Neutrophil (primary cell): Measurements from ENCODE around the gene EIF4A3.

Experiments used
- H3K27ac ChIP-seq: fragments of 200-600 bp; sonication (generic); 2 replicates; pipeline ENCODE4 v1.5.1; 2016; ENCODE audit warnings: mild to moderate bottlenecking, moderate library complexity
- H3K27me3 ChIP-seq: fragments of 200-600 bp; sonication (generic); 2 replicates; pipeline ENCODE4 v1.6.0; 2016; ENCODE audit warnings: mild to moderate bottlenecking
- H3K36me3 ChIP-seq: fragments of 200-600 bp; sonication (generic); 2 replicates; pipeline ENCODE4 v1.5.1; 2017
- H3K4me1 ChIP-seq, 2 experiments: fragments of 200-600 bp in 1 of 2; sonication (generic) in 1 of 2; 1 replicate in 1 of 2; 2 replicates in 1 of 2; pipeline versions ENCODE4 v1.5.1 to v1.6.1; 2013 to 2016; ENCODE audit warnings: low read depth in 1 of 2, low read length in 1 of 2, mild to moderate bottlenecking in 1 of 2, moderate library complexity in 1 of 2; ENCODE audit not compliant: control insufficient read depth in 1 of 2, insufficient read depth in 1 of 2
- H3K4me3 ChIP-seq, 2 experiments: fragments of 200-600 bp in 1 of 2; sonication (generic) in 1 of 2; 1 replicate in 1 of 2; 2 replicates in 1 of 2; pipeline ENCODE4 v1.5.1; 2013 to 2016; ENCODE audit warnings: low read depth in 1 of 2, low read length in 1 of 2, mild to moderate bottlenecking in 1 of 2, moderate library complexity in 1 of 2
- H3K9me3 ChIP-seq: fragments of 200-600 bp; sonication (generic); 2 replicates; pipeline ENCODE4 v1.5.1; 2016
- CTCF ChIP-seq: fragments of 200-600 bp; sonication (generic); IDR thresholded peaks from 2 replicates; pipeline ENCODE4 v1.5.1; 2016; ENCODE audit warnings: antibody characterized with exemption

EIF4A3 gene

DNA sequence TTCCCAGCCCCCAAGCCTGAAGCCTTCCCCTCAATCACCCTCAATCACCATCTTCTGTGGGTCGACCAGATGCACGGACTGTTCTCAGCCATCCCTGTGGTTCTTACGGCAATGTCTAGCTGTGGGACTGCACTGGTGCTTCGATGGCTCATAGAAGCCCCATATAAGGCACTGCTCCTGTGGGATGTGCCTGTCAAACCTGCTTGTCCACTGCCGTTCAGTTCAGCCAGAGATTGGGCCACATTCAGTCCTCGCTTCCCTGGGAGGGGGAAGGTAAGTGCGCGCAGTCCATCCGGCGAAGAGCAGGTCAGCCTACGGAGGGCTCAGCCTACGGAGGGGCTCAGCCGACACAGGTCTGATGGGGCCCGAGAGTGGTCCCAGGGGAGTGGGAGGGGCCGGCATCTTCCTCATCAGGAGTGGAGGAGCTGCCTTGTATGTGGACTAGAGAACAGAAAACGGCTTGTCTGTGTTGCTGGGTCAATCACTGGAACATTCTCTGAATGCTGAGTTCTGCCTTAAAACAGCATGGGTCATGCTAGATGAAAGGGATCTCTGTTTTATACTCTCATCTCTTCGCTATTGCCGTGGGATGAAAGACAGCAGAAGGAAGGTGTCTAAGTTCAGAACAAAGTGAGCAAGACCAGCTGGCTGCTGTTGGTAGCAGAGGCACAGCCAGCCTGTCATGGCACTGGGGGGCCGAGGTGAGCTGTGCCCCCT lies 23.0 kb upstream of the EIF4A3 start, which contains the start of gene CARD14:
TSS of gene CARD14 (plus strand) at position 247 of the 717 bp plus-strand sequence. CDS start 11,409 bp downstream, outside the sequence.
- H3K36me3 ChIP-seq: no peaks in the 10 kb centered on the region
- no peak within 1 kb of the TSS for H3K4me3 ChIP-seq
- H3K4me1 ChIP-seq: no peaks in the 10 kb centered on the region
- no peaks in the 10 kb centered on the region for H3K9me3 ChIP-seq
- no peak for TF ChIP-seq CTCF
- H3K27me3 ChIP-seq: peaks cover 31% of the 10 kb centered on the region
- no peak within 1 kb of the TSS for H3K27ac ChIP-seq

- Histone ChIP-seq H3K27me3 (peaks cover 26% of the 10 kb centered on the region), H3K27ac (no peak overlapping the region), H3K4me3 (no peak overlapping the region), H3K36me3 (no peaks in the 10 kb centered on the region), H3K9me3 (no peaks in the 10 kb centered on the region), H3K4me1 (no peaks in the 10 kb centered on the region)
- no peak for TF ChIP-seq CTCF
These were observed 22.2 kb upstream of the EIF4A3 start for GRCh38 chr17:80169107-80169506.

GRCh38 chr17:80168371-80168770 lies 21.4 kb upstream of the EIF4A3 start:
- no peak for TF ChIP-seq CTCF
- no peaks in the 10 kb centered on the region for H3K4me1 ChIP-seq
- H3K4me3 ChIP-seq: no peak overlapping the region
- H3K9me3 ChIP-seq: no peaks in the 10 kb centered on the region
- no peaks in the 10 kb centered on the region for H3K36me3 ChIP-seq
- no peak overlapping the region for H3K27ac ChIP-seq
- H3K27me3 ChIP-seq: peaks cover 25% of the 10 kb centered on the region

GRCh38 chr17:80166446-80166845 lies 19.5 kb upstream of the EIF4A3 start:
- no peak overlapping the region for H3K27ac ChIP-seq
- no peaks in the 10 kb centered on the region for H3K36me3 ChIP-seq
- H3K27me3 ChIP-seq: peaks cover 16% of the 10 kb centered on the region
- no peaks in the 10 kb centered on the region for H3K4me1 ChIP-seq
- no peak for TF ChIP-seq CTCF
- H3K4me3 ChIP-seq: no peak overlapping the region
- H3K9me3 ChIP-seq: no peaks in the 10 kb centered on the region

DNA sequence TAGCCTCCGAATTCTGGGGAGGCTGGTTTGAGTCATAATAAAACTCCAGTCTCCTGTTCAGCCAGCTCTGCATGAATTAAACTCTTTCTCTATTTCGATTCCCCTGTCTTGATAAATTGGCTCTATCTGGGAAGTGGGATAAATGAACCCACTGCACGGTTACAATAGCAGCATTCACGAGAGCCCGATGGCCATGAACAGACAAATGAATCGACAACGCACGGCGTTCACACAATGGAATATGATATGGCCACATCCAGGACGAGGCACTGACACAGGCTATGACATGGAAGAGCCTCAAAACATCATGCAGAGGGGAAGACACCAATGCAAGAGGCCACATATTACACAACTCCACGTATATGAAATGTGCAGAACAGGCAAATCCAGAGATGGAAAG lies 17.3 kb upstream of the EIF4A3 start:
- Histone ChIP-seq H3K36me3 (no peaks in the 10 kb centered on the region), H3K9me3 (no peaks in the 10 kb centered on the region), H3K4me1 (no peaks in the 10 kb centered on the region), H3K27ac (no peak overlapping the region), H3K27me3 (peaks cover 28% of the 10 kb centered on the region), H3K4me3 (no peak overlapping the region)
- TF ChIP-seq CTCF: no peak
